Neural progenitor cell (in vitro differentiated cells): Measurements from ENCODE around the gene SDHAF3. TPM values are rescaled to one million over a fixed set of nuclear protein-coding genes. Genes with fewer than 3 reads are reported as not detected.

Experiments used
- DNase-seq: peaks from one replicate; pipeline ENCODE4 v3.0.0-alpha.2; 2016; ENCODE audit warnings: low spot score
- H2AFZ ChIP-seq: fragments of 200-600 bp; sonication (generic); replicated peaks from 2 replicates; pipeline ENCODE4 v1.6.1; 2016; ENCODE audit warnings: antibody characterized with exemption
- H3F3A ChIP-seq: fragments of 200-600 bp; sonication (generic); 2 replicates; pipeline ENCODE4 v1.6.1; 2016; ENCODE audit warnings: antibody characterized with exemption, low read depth
- H3K27ac ChIP-seq: fragments of 200-600 bp; sonication (generic); 2 replicates; pipeline ENCODE4 v1.5.1; 2016; ENCODE audit warnings: mild to moderate bottlenecking
- H3K27me3 ChIP-seq: fragments of 200-600 bp; sonication (generic); 2 replicates; pipeline ENCODE4 v1.6.1; 2016; ENCODE audit warnings: mild to moderate bottlenecking, moderate library complexity
- H3K36me3 ChIP-seq: fragments of 200-600 bp; sonication (generic); 2 replicates; pipeline ENCODE4 v1.5.1; 2016
- H3K4me1 ChIP-seq: fragments of 200-600 bp; sonication (generic); 2 replicates; pipeline ENCODE4 v1.6.1; 2016; ENCODE audit warnings: mixed run types
- H3K4me2 ChIP-seq: fragments of 200-600 bp; sonication (generic); 2 replicates; pipeline ENCODE4 v1.6.1; 2016
- H3K4me3 ChIP-seq: fragments of 200-600 bp; sonication (generic); 2 replicates; pipeline ENCODE4 v1.5.1; 2016
- H3K79me2 ChIP-seq: fragments of 200-600 bp; sonication (generic); 2 replicates; pipeline ENCODE4 v1.6.1; 2016; ENCODE audit warnings: low read depth
- H3K9ac ChIP-seq: fragments of 200-600 bp; sonication (generic); 2 replicates; pipeline ENCODE4 v1.6.1; 2016
- H3K9me3 ChIP-seq: fragments of 200-600 bp; sonication (generic); 2 replicates; pipeline ENCODE4 v1.5.1; 2016; ENCODE audit warnings: low read depth
- H4K20me1 ChIP-seq: fragments of 200-600 bp; sonication (generic); 2 replicates; pipeline ENCODE4 v1.6.1; 2016; ENCODE audit warnings: low read depth
- H3K27ac Mint-ChIP-seq: 3 replicates; pipeline ENCODE4 v1.8.0; 2021; ENCODE audit warnings: mixed read lengths
- H3K27me3 Mint-ChIP-seq: 2 replicates; pipeline ENCODE4 v1.8.0; 2022; ENCODE audit warnings: low read depth, mild to moderate bottlenecking, inconsistent platforms, moderate library complexity, mixed read lengths; ENCODE audit not compliant: insufficient read depth
- H3K36me3 Mint-ChIP-seq: 3 replicates; pipeline ENCODE4 v1.8.0; 2021; ENCODE audit warnings: mixed read lengths
- H3K4me1 Mint-ChIP-seq: 3 replicates; pipeline ENCODE4 v1.8.0; 2021; ENCODE audit warnings: mixed read lengths
- H3K4me3 Mint-ChIP-seq: 3 replicates; pipeline ENCODE4 v1.8.0; 2021; ENCODE audit warnings: mild to moderate bottlenecking, moderate library complexity, mixed read lengths
- H3K9me3 Mint-ChIP-seq: 3 replicates; pipeline ENCODE4 v1.8.0; 2020; ENCODE audit warnings: mixed read lengths
- CTCF ChIP-seq: fragments of 200-600 bp; sonication (generic); IDR thresholded peaks from 2 replicates; pipeline ENCODE4 v1.5.1; 2017; ENCODE audit warnings: antibody characterized with exemption, mild to moderate bottlenecking
- EZH2 ChIP-seq: fragments of 200-600 bp; sonication (generic); IDR thresholded peaks from 2 replicates; pipeline ENCODE4 v1.6.1; 2017; ENCODE audit warnings: antibody characterized with exemption, mild to moderate bottlenecking, moderate library complexity
- EZH2phosphoT487 ChIP-seq: fragments of 200-600 bp; sonication (generic); IDR thresholded peaks from 2 replicates; pipeline ENCODE4 v1.6.1; 2017; ENCODE audit warnings: antibody characterized with exemption
- total RNA-seq: library from RNA; depleted of rRNA; stranded (reverse); fragments of >200 nt; gene quantifications from 2 replicates; pipeline ENCODE4 v1.2.3, GENCODE V29; 2015; ENCODE audit warnings: low replicate concordance

Gene SDHAF3
- total RNA-seq, 1 donor from 2014 or later: 59.5 TPM

- Mint-ChIP-seq H3K4me3 (no peak overlapping the region), H3K27ac (no peak overlapping the region), H3K4me1 (no peaks in the 10 kb centered on the region), H3K9me3 (no peaks in the 10 kb centered on the region), H3K36me3 (no peaks in the 10 kb centered on the region), H3K27me3 (no peaks in the 10 kb centered on the region)
- Histone ChIP-seq H2AFZ (no peak overlapping the region), H3K4me2 (no peak overlapping the region), H3K9ac (no peak overlapping the region), H3K4me1 (no peaks in the 10 kb centered on the region), H3K9me3 (no peaks in the 10 kb centered on the region), H3F3A (no peaks in the 10 kb centered on the region), H3K79me2 (no peaks in the 10 kb centered on the region), H3K27ac (no peak overlapping the region), H3K4me3 (no peak overlapping the region), H3K27me3 (no peaks in the 10 kb centered on the region), H4K20me1 (no peaks in the 10 kb centered on the region), H3K36me3 (no peaks in the 10 kb centered on the region)
- TF ChIP-seq EZH2phosphoT487 (no peak), EZH2 (no peak), CTCF (no peak)
- no peak for DNase-seq
These were observed 87.3 kb downstream of the SDHAF3 start for GRCh38 chr7:97204821-97205220.

GRCh38 chr7:97215556-97215955 is 98.1 kb downstream of the SDHAF3 start:
- peak overlapping the region; percentile 57 for H2AFZ ChIP-seq
- DNase-seq: peak; percentile 52

GRCh38 chr7:97218767-97219166 is 101.3 kb downstream of the SDHAF3 start:
- TF ChIP-seq EZH2 (no peak), EZH2phosphoT487 (no peak), CTCF (no peak)
- Histone ChIP-seq H4K20me1 (no peaks in the 10 kb centered on the region), H3K4me2 (no peak overlapping the region), H3K4me1 (no peaks in the 10 kb centered on the region), H3K36me3 (no peaks in the 10 kb centered on the region), H3K9me3 (no peaks in the 10 kb centered on the region), H3F3A (no peaks in the 10 kb centered on the region), H3K27ac (no peak overlapping the region), H3K4me3 (no peak overlapping the region), H3K9ac (no peak overlapping the region), H3K27me3 (no peaks in the 10 kb centered on the region), H3K79me2 (no peaks in the 10 kb centered on the region), H2AFZ (no peak overlapping the region)
- no peaks in the 10 kb centered on the region for H3K27me3 Mint-ChIP-seq
- no peak for DNase-seq
- no peaks in the 10 kb centered on the region for H3K36me3 Mint-ChIP-seq
- H3K4me3 Mint-ChIP-seq: no peak overlapping the region
- no peak overlapping the region for H3K27ac Mint-ChIP-seq
- H3K9me3 Mint-ChIP-seq: no peaks in the 10 kb centered on the region
- H3K4me1 Mint-ChIP-seq: no peaks in the 10 kb centered on the region

More at GRCh38 chr7:97215556-97215955, 98.1 kb downstream of the SDHAF3 start:
- Histone ChIP-seq H3F3A (no peaks in the 10 kb centered on the region), H3K4me3 (no peak overlapping the region), H3K27ac (no peak overlapping the region), H3K79me2 (no peaks in the 10 kb centered on the region), H3K4me2 (peak overlapping the region; percentile 13), H3K4me1 (no peaks in the 10 kb centered on the region), H3K9me3 (no peaks in the 10 kb centered on the region), H3K36me3 (no peaks in the 10 kb centered on the region), H3K9ac (no peak overlapping the region), H4K20me1 (no peaks in the 10 kb centered on the region), H3K27me3 (no peaks in the 10 kb centered on the region)
- TF ChIP-seq EZH2 (no peak), EZH2phosphoT487 (no peak), CTCF (no peak)
- H3K36me3 Mint-ChIP-seq: no peaks in the 10 kb centered on the region
- no peak overlapping the region for H3K4me3 Mint-ChIP-seq
- no peaks in the 10 kb centered on the region for H3K4me1 Mint-ChIP-seq
- H3K27ac Mint-ChIP-seq: no peak overlapping the region
- H3K9me3 Mint-ChIP-seq: no peaks in the 10 kb centered on the region
- H3K27me3 Mint-ChIP-seq: no peaks in the 10 kb centered on the region
